ENCODE measurements around the gene PUM1.

DNA sequence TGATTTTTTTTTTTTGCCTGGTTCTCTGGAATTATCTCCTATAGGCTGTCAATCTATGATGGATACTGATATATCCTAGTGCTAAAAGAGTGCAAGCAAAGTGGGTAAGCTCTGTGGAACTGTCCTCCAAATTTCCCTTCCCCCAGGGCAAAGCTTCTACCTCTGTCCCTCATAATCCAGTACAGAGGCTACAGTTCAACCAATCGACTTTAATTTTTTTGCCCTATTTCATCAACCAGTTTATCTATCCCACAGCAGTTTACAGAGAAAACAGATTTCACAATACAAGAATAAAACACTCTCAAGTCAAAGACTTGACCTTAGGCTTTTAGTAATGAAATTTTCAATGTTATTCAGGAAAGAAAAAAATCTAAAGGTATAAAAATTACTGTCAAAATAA is 13.9 kb downstream of the PUM1 start:
- TF ChIP-seq CTCF (IDR thresholded peaks at IDR 0.05) (no peak), POLR2A (IDR thresholded peaks at IDR 0.05) (no peak)

All from adrenal gland (tissue), 5 donors.